ENCODE data around the gene HMCN1. TPM values are rescaled to one million over a fixed set of nuclear protein-coding genes. Genes with fewer than 3 reads are reported as not detected.

HMCN1 gene
- polyA plus RNA-seq, 1 donor from 2014 or later, result 0.66 TPM

DNA sequence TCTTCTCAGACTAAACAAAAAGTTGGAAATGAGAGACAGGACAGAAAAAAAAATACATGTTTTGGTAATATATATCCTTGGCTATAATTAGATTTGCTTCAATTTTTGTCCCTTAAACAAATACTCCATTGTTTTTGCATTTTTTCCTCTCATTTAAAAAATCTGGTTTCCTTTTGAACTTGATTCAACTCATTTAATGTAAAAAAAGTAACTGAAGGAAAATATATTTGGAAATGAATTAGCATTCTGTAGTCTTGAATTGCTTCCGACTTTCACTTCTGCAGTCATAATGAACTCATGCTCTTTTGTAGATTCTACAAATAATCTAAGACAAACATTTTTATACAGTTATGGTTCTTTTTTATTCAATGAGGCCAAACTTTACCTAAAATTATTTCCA lies 309.1 kb downstream of the HMCN1 start:
- no peaks in the 10 kb centered on the region for H3F3A ChIP-seq (ENCODE audit: insufficient read depth, low read length, poor library complexity, severe bottlenecking)
- H3K27ac ChIP-seq (ENCODE audit: low read length), result no peak overlapping the region
- H3K79me2 ChIP-seq (replicated peaks; ENCODE audit: insufficient read depth, low read length), result no peaks in the 10 kb centered on the region
- H3K4me2 ChIP-seq (ENCODE audit: low read length), result no peak overlapping the region
- H3K9ac ChIP-seq (ENCODE audit: low read length), result no peak overlapping the region
- H2AFZ ChIP-seq (ENCODE audit: low read depth, low read length), result no peak overlapping the region
- H3K9me3 ChIP-seq (ENCODE audit: low read length), result no peaks in the 10 kb centered on the region
- no peak overlapping the region for H3K4me3 ChIP-seq (ENCODE audit: low read length)
- H3K36me3 ChIP-seq (ENCODE audit: insufficient read depth, low read length), result no peaks in the 10 kb centered on the region
- H3K9me2 ChIP-seq (ENCODE audit: insufficient read depth, low read length), result no peaks in the 10 kb centered on the region
- no peaks in the 10 kb centered on the region for H3K27me3 ChIP-seq (ENCODE audit: insufficient read depth, low read depth, low read length)
- H4K20me1 ChIP-seq (ENCODE audit: insufficient read depth), result no peaks in the 10 kb centered on the region
- TF ChIP-seq SMC3 (conservative IDR thresholded peaks at IDR 0.05; ENCODE audit: poor library complexity) (no peak), MXI1 (conservative IDR thresholded peaks at IDR 0.05; ENCODE audit: poor library complexity, severe bottlenecking) (no peak), RAD21 (conservative IDR thresholded peaks at IDR 0.05) (no peak), POLR2AphosphoS5 (IDR thresholded peaks at IDR 0.05) (no peak), EP300 (conservative IDR thresholded peaks at IDR 0.05; ENCODE audit: poor library complexity, severe bottlenecking) (no peak), EZH2 (IDR thresholded peaks at IDR 0.05; ENCODE audit: borderline replicate concordance, insufficient read depth, low read length, poor library complexity, severe bottlenecking) (no peak), TAF1 (IDR thresholded peaks at IDR 0.05; ENCODE audit: low read depth) (no peak)
- TF ChIP-seq, protein P1, sequence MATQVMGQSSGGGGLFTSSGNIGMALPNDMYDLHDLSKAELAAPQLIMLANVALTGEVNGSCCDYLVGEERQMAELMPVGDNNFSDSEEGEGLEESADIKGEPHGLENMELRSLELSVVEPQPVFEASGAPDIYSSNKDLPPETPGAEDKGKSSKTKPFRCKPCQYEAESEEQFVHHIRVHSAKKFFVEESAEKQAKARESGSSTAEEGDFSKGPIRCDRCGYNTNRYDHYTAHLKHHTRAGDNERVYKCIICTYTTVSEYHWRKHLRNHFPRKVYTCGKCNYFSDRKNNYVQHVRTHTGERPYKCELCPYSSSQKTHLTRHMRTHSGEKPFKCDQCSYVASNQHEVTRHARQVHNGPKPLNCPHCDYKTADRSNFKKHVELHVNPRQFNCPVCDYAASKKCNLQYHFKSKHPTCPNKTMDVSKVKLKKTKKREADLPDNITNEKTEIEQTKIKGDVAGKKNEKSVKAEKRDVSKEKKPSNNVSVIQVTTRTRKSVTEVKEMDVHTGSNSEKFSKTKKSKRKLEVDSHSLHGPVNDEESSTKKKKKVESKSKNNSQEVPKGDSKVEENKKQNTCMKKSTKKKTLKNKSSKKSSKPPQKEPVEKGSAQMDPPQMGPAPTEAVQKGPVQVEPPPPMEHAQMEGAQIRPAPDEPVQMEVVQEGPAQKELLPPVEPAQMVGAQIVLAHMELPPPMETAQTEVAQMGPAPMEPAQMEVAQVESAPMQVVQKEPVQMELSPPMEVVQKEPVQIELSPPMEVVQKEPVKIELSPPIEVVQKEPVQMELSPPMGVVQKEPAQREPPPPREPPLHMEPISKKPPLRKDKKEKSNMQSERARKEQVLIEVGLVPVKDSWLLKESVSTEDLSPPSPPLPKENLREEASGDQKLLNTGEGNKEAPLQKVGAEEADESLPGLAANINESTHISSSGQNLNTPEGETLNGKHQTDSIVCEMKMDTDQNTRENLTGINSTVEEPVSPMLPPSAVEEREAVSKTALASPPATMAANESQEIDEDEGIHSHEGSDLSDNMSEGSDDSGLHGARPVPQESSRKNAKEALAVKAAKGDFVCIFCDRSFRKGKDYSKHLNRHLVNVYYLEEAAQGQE (IDR thresholded peaks at IDR 0.05; ENCODE audit: borderline replicate concordance), result no peak
- TF ChIP-seq, protein P2, sequence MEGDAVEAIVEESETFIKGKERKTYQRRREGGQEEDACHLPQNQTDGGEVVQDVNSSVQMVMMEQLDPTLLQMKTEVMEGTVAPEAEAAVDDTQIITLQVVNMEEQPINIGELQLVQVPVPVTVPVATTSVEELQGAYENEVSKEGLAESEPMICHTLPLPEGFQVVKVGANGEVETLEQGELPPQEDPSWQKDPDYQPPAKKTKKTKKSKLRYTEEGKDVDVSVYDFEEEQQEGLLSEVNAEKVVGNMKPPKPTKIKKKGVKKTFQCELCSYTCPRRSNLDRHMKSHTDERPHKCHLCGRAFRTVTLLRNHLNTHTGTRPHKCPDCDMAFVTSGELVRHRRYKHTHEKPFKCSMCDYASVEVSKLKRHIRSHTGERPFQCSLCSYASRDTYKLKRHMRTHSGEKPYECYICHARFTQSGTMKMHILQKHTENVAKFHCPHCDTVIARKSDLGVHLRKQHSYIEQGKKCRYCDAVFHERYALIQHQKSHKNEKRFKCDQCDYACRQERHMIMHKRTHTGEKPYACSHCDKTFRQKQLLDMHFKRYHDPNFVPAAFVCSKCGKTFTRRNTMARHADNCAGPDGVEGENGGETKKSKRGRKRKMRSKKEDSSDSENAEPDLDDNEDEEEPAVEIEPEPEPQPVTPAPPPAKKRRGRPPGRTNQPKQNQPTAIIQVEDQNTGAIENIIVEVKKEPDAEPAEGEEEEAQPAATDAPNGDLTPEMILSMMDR (IDR thresholded peaks at IDR 0.05; ENCODE audit: poor library complexity, severe bottlenecking), result no peak

DNA sequence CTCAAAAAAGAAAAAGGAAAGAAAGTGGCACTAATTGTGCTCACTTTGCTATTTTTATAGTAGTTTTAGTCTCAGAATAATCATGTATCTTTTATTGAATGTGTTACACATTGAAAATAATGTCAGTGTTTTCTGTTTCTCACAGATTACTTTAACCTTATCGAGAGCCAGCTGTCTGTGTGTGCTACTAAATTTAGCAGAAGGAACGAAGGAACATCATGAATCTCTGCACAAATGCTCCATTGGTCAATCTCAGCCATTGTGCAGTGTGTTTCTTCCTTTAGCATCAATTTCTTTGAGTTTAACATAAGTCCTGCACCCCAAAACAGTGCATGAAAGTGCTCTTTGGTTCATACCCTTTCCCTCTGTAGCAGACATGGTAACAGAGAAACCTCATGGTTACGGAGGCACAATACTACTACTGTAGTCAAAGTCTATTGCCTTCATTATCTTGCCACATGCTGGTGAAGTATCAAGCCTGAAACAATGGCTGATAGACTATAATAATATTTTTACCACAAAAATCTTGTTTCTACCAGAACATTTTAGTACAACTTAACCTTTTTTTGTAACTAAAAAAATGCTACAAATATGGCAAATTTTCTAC lies 310.0 kb downstream of the HMCN1 start:
- TF ChIP-seq, protein P2 (IDR thresholded peaks at IDR 0.05; ENCODE audit: poor library complexity, severe bottlenecking), result no peak
- TF ChIP-seq TAF1 (IDR thresholded peaks at IDR 0.05; ENCODE audit: low read depth), result no peak
- no peak for TF ChIP-seq EZH2 (IDR thresholded peaks at IDR 0.05; ENCODE audit: borderline replicate concordance, insufficient read depth, low read length, poor library complexity, severe bottlenecking)
- TF ChIP-seq, protein P1 (IDR thresholded peaks at IDR 0.05; ENCODE audit: borderline replicate concordance), result no peak
- no peak for TF ChIP-seq POLR2AphosphoS5 (IDR thresholded peaks at IDR 0.05)
- no peak for TF ChIP-seq EP300 (conservative IDR thresholded peaks at IDR 0.05; ENCODE audit: poor library complexity, severe bottlenecking)
- TF ChIP-seq SMC3 (conservative IDR thresholded peaks at IDR 0.05; ENCODE audit: poor library complexity), result no peak
- TF ChIP-seq RAD21 (conservative IDR thresholded peaks at IDR 0.05), result no peak
- TF ChIP-seq MXI1 (conservative IDR thresholded peaks at IDR 0.05; ENCODE audit: poor library complexity, severe bottlenecking), result no peak
- H3K27me3 ChIP-seq (ENCODE audit: insufficient read depth, low read depth, low read length), result no peaks in the 10 kb centered on the region
- no peaks in the 10 kb centered on the region for H3F3A ChIP-seq (ENCODE audit: insufficient read depth, low read length, poor library complexity, severe bottlenecking)
- H3K27ac ChIP-seq (ENCODE audit: low read length), result no peak overlapping the region
- H2AFZ ChIP-seq (ENCODE audit: low read depth, low read length), result no peak overlapping the region
- no peaks in the 10 kb centered on the region for H4K20me1 ChIP-seq (ENCODE audit: insufficient read depth)
- no peaks in the 10 kb centered on the region for H3K9me2 ChIP-seq (ENCODE audit: insufficient read depth, low read length)
- no peaks in the 10 kb centered on the region for H3K36me3 ChIP-seq (ENCODE audit: insufficient read depth, low read length)
- no peak overlapping the region for H3K4me2 ChIP-seq (ENCODE audit: low read length)
- H3K79me2 ChIP-seq (replicated peaks; ENCODE audit: insufficient read depth, low read length), result no peaks in the 10 kb centered on the region
- H3K4me3 ChIP-seq (ENCODE audit: low read length), result no peak overlapping the region
- H3K9me3 ChIP-seq (ENCODE audit: low read length), result no peaks in the 10 kb centered on the region
- no peak overlapping the region for H3K9ac ChIP-seq (ENCODE audit: low read length)
